IPS-18c (cell line): ENCODE data around the gene SLC49A3.
A peak's percentile ranks its signal among the peaks of the same experiment; 100 is the strongest.

Experiments
- H3K4me3 ChIP-seq: 2 replicates; pipeline ENCODE4 v1.7.0; 2013; ENCODE audit warnings: low read depth, mild to moderate bottlenecking, low read length, moderate library complexity; ENCODE audit not compliant: insufficient read depth
- H3K9me3 ChIP-seq: one replicate; pipeline ENCODE4 v1.6.1; 2013; ENCODE audit warnings: mild to moderate bottlenecking, low read length, moderate library complexity; ENCODE audit not compliant: control insufficient read depth, insufficient read depth

SLC49A3 gene

GRCh38 chr4:665751-666435, 23.1 kb downstream of the SLC49A3 start:
- Histone ChIP-seq H3K9me3 (no peaks in the 10 kb centered on the region), H3K4me3 (no peak overlapping the region)

GRCh38 chr4:665381-665750, 23.6 kb downstream of the SLC49A3 start:
- no peaks in the 10 kb centered on the region for H3K9me3 ChIP-seq
- H3K4me3 ChIP-seq = no peak overlapping the region

- H3K4me3 ChIP-seq = no peak overlapping the region; the same call in 1 of the 2 replicates
- no peaks in the 10 kb centered on the region for H3K9me3 ChIP-seq
Measured at GRCh38 chr4:664713-665231, 24.2 kb downstream of the SLC49A3 start.

GRCh38 chr4:663438-664428, 25.2 kb downstream of the SLC49A3 start:
- H3K4me3 ChIP-seq = peak overlapping the region; percentile 85

GRCh38 chr4:663046-663437, 25.9 kb downstream of the SLC49A3 start:
- no peaks in the 10 kb centered on the region for H3K9me3 ChIP-seq
- peak overlapping the region; percentile 85 for H3K4me3 ChIP-seq

More at GRCh38 chr4:663438-664428, 25.2 kb downstream of the SLC49A3 start:
- H3K9me3 ChIP-seq = no peaks in the 10 kb centered on the region

- no peak overlapping the region for H3K4me3 ChIP-seq
- H3K9me3 ChIP-seq = no peaks in the 10 kb centered on the region
Measured at GRCh38 chr4:661881-662761, 26.8 kb downstream of the SLC49A3 start.

GRCh38 chr4:661231-661630, 27.7 kb downstream of the SLC49A3 start:
- H3K9me3 ChIP-seq = no peaks in the 10 kb centered on the region
- H3K4me3 ChIP-seq = no peak overlapping the region

- H3K9me3 ChIP-seq = no peaks in the 10 kb centered on the region
Measured at GRCh38 chr4:660401-660800, 28.6 kb downstream of the SLC49A3 start.

GRCh38 chr4:659851-660250, 29.1 kb downstream of the SLC49A3 start:
- no peak overlapping the region for H3K4me3 ChIP-seq
- no peaks in the 10 kb centered on the region for H3K9me3 ChIP-seq

More at GRCh38 chr4:660401-660800, 28.6 kb downstream of the SLC49A3 start:
- no peak overlapping the region for H3K4me3 ChIP-seq

GRCh38 chr4:658681-659667, 30.0 kb downstream of the SLC49A3 start:
- no peaks in the 10 kb centered on the region for H3K9me3 ChIP-seq
- H3K4me3 ChIP-seq = no peak overlapping the region

GRCh38 chr4:657834-658667, 30.9 kb downstream of the SLC49A3 start:
- Histone ChIP-seq H3K4me3 (no peak overlapping the region), H3K9me3 (no peaks in the 10 kb centered on the region)

- no peak overlapping the region for H3K4me3 ChIP-seq
- H3K9me3 ChIP-seq = no peaks in the 10 kb centered on the region
Measured at GRCh38 chr4:657338-657833, 31.6 kb downstream of the SLC49A3 start.

GRCh38 chr4:656436-657337, 32.3 kb downstream of the SLC49A3 start:
- H3K4me3 ChIP-seq = no peak overlapping the region
- no peaks in the 10 kb centered on the region for H3K9me3 ChIP-seq

GRCh38 chr4:655464-656151, 33.3 kb downstream of the SLC49A3 start:
- Histone ChIP-seq H3K9me3 (no peaks in the 10 kb centered on the region), H3K4me3 (no peak overlapping the region)
